Measurements from ENCODE around the gene SACS.
"Not testable (repeated sequence)": the region's sequence is repeated elsewhere in the genome, so short reads cannot be mapped to it uniquely, and the experiment has no call there.

Gene SACS

GRCh38 chr13:23411220-23411619, 22.3 kb downstream of the SACS start:
- DNase-seq (ENCODE audit: low spot score) = no peak

- no peak for DNase-seq (ENCODE audit: low spot score)
Measured at GRCh38 chr13:23408026-23408425, 25.5 kb downstream of the SACS start.

DNA sequence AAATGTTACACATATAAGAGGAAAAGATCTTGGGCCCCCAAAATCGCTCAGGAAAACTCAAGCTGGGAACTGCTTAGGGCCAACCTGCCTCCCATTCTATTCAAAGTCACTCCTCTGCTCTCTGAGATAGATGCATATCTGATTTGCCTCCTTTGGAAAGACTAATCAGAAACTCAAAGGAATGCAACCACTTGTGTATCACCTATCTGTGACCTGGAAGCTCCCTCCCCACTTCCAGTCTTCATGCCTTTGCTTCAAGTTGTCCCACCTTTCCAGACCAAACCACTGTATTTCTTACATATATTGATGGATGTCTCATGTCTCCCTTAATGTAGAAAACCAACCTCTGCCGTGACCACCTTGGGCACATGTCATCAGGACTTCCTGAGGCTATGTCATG, 32.3 kb downstream of the SACS start:
- not testable (repeated sequence) for DNase-seq (ENCODE audit: low spot score)

DNA sequence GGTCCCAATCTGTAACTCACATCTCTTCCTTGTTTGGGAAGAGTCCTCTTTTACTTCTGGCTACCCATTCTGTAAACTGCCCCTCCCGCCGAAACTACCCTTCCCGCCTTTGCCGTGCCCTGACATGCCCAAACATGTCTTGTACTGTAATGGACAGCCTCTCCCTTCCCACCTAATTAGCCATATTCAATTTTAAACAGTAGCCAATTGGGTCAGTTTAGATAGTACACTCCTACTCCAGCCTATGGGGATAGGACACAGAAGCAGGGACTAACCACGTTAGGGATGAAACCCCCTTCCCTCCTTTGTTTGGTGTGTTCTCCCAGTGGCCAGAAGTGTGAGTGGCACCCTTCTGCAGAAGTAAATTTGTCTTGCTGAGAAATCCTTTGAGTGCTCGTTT, 34.2 kb downstream of the SACS start:
- DNase-seq (ENCODE audit: low spot score) = no peak

DNA sequence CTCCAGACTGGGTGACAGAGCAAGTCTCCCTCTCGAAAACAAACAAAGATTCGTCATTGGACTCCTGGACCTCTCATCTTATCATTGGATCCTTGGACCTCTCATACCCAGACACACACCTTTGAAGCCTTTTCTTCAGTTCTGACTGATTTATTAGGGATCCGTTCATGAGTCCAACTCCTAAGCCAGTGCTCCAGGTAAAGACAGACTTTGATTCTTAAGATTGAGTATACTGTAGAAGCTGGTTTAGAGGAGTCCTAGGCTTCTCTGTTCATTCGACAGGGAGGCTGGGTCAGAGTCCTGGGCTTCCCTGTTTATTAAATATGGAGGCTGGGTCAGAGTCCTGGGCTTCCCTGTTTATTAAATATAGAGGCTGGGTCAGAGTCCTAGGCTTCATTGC, 38.7 kb downstream of the SACS start:
- no peak for DNase-seq (ENCODE audit: low spot score)

- DNase-seq (ENCODE audit: low spot score) = no peak
Measured at GRCh38 chr13:23392925-23393645, 40.4 kb downstream of the SACS start.

DNA sequence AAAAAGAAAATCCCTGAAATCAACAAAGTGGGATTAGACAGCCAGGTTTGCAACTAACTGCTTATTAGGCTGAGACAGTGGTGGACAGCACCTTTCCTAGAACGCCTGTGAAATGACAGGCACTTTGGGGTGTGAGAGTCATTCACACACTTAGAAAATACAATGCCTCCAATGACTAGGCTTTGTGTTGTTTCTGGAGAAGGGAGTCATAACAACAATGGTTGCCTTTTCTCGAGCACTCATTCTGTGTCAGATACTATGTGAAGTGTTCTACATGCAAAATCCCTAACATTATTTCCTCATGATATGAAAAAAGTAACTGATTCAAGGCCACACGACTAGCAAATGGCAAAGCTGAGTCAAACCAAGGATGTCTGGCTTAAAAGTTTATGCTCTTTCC, 41.2 kb downstream of the SACS start:
- DNase-seq (ENCODE audit: low spot score) = no peak

GRCh38 chr13:23391752-23392151, 41.8 kb downstream of the SACS start:
- no peak for DNase-seq (ENCODE audit: low spot score)

- DNase-seq (ENCODE audit: low spot score) = no peak
Measured at GRCh38 chr13:23386533-23386932, 47.0 kb downstream of the SACS start.

GRCh38 chr13:23385931-23386330, 47.6 kb downstream of the SACS start:
- no peak for DNase-seq (ENCODE audit: low spot score)

- no peak for DNase-seq (ENCODE audit: low spot score)
Measured at GRCh38 chr13:23384111-23384510, 49.4 kb downstream of the SACS start.

DNA sequence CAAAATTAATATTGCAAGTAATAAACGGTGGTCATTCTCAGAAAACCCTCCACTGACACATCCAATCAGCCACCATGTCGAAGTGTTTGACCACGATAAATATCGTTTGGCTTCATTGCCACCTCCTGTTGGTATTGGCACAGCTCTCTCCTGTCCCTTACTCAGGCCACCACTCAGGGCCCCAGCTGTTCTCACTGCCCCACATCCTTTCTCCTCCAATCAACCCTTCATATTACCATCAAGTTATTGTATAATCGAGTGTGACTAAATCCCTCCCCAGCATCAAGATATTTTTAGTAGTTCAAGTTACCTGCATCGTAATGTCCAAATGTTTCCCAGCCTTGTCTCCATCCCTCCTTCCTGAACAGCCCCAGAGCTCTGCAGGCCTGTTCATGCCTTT, 50.4 kb downstream of the SACS start:
- no peak for DNase-seq (ENCODE audit: low spot score)

DNA sequence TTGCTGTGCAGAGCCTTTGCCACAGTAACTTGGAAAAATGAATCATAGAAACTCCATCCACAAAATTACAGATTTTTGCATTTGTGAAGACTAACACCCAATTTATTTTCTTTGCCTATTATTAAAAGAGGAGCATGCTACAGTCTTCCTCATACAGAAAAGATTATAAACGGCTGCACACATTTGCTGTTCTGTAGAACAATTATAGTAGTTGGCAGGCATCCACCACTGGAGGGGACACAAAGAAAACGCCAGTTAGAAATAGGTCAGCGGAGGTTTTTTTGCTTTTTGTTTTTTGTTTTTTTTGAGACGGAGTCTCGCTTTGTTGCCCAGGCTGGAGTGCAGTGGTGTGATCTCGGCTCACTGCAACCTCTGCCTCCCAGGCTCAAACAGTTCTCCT, 51.6 kb downstream of the SACS start:
- DNase-seq (ENCODE audit: low spot score) = no peak

GRCh38 chr13:23380534-23380933, 53.0 kb downstream of the SACS start:
- DNase-seq (ENCODE audit: low spot score) = no peak

GRCh38 chr13:23377983-23378632, 55.4 kb downstream of the SACS start:
- peak; percentile 52 for DNase-seq (ENCODE audit: low spot score)

DNA sequence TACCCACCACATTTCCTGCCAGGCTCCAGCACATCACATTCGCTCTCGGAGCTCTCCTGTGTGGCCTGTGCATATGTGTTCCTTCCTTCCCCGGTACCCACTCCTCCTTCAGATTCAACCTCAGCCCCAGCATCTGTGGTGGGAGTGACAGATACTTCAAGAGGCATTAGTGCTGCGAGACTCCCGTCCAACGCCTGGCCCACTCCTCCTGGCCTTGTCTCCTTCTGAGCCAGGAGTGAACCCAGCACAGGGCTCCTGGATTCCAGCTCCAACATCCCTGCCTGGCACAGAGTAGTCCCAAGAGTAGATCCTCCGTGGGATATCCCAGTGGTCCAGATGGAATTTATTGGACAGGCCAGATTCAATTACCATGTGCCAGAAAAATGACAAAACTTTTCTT, 55.9 kb downstream of the SACS start:
- DNase-seq (ENCODE audit: low spot score) = no peak

- peak; percentile 98 for DNase-seq (ENCODE audit: low spot score)
Measured at GRCh38 chr13:23375001-23375971, 58.2 kb downstream of the SACS start.

DNA sequence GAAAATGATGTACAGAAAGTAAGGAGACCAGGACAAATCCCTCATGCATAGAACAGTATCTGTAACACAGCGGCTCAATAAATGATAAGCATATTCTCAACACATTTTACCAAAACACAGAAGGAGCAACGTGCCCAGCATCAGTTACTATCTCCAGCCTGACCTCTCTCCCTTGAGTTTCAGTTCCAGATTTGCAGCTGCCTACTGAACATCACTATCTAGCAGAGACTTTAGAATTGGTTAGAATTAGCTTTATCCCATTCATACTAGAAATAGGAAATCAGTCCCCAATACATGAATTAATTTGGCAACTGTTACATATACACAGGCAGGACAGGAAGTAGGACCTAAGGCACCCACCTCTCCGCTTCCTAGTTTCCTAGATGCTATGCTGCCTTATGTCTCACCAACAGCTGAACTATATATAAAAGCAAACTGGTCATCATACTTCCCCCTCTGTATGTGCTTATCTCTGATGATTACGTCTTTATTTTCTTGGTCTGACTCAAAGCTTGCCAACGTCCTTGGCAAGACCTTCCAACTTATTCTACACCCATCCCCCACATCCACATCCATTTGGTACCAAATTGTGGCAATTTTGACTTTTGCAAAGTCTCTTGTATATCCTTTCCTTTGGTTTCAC, 61.1 kb downstream of the SACS start:
- no peak for DNase-seq (ENCODE audit: low spot score)

- no peak for DNase-seq (ENCODE audit: low spot score)
Measured at GRCh38 chr13:23367907-23368306, 65.6 kb downstream of the SACS start.

- DNase-seq (ENCODE audit: low spot score) = no peak
Measured at GRCh38 chr13:23365652-23366051, 67.8 kb downstream of the SACS start.

GRCh38 chr13:23359882-23360281, 73.6 kb downstream of the SACS start:
- DNase-seq (ENCODE audit: low spot score) = no peak

DNA sequence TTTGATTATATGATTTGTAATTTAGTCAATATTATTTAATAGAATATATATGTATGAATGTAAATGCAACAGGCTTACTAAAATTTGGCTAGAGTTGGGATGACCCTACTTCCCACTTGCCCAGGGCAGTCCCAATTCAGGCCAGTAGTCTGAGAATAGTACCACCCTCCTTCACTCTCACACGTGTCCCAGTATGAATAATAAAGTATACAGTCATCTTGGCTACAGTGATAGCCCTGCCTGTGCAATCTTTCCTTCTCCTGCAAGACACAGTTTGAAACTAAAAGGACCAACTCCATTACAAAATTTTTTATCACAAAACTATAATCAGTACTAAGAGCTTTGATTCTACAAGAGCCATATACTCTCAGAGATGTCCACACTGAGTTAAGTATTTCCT, 76.2 kb downstream of the SACS start:
- DNase-seq (ENCODE audit: low spot score) = no peak

Measured in CD4-positive, alpha-beta T cell treated with Interleukin-6 at 100 ng/mL for 8 hours (primary cell).